H1 (cell line): Measurements from ENCODE around the gene MFN1. TPM values are rescaled to one million over a fixed set of nuclear protein-coding genes. Genes with fewer than 3 reads are reported as not detected.

Source experiments
- CTCF ChIA-PET: fragments of 300-600 bp; sonication (Branson Sonifier 250); formaldehyde crosslinking; loops from one replicate; lab custom pipeline; 2021; ENCODE audit not compliant: partially characterized antibody; lab: Charles Lee
- POLR2A ChIA-PET: fragments of 300-600 bp; sonication (Branson Sonifier 250); formaldehyde crosslinking; loops from one replicate; lab custom pipeline; 2021; ENCODE audit warnings: inconsistent platforms; ENCODE audit not compliant: partially characterized antibody; lab: Charles Lee
- DNase-seq, 2 experiments: peaks; one replicate each; pipeline versions ENCODE4 v3.0.0 to v3.0.0-alpha.2; 2010 to 2022; ENCODE audit warnings: low spot score in 2 of 2, low read depth in 1 of 2, mixed read lengths in 1 of 2
- FAIRE-seq: peaks from 2 replicates; lab custom pipeline; 2011; peaks lifted over from hg19 to GRCh38; lab: Jason Lieb, UNC
- H2AFZ ChIP-seq: 2 replicates; pipeline ENCODE4 v1.8.1; 2012; ENCODE audit warnings: low read length, inconsistent platforms
- H2AK5ac ChIP-seq: 2 replicates; pipeline ENCODE4 v1.6.1; 2013; ENCODE audit warnings: low read depth, low read length
- H2BK120ac ChIP-seq: replicated peaks from 2 replicates; pipeline ENCODE3; 2013; ENCODE audit warnings: low read depth, low read length, inconsistent platforms
- H2BK12ac ChIP-seq: 2 replicates; pipeline ENCODE4 v1.6.1; 2013; ENCODE audit warnings: low read depth, low read length
- H2BK15ac ChIP-seq: 2 replicates; pipeline ENCODE4 v1.6.1; 2013; ENCODE audit warnings: low read length
- H2BK20ac ChIP-seq: 2 replicates; pipeline ENCODE4 v1.6.1; 2013; ENCODE audit warnings: low read length
- H2BK5ac ChIP-seq: 2 replicates; pipeline ENCODE4 v1.6.1; 2013; ENCODE audit warnings: low read depth, low read length
- H3K14ac ChIP-seq: 2 replicates; pipeline ENCODE4 v1.6.1; 2013; ENCODE audit warnings: inconsistent platforms; ENCODE audit not compliant: insufficient read length
- H3K18ac ChIP-seq: 2 replicates; pipeline ENCODE4 v1.6.1; 2013; ENCODE audit warnings: low read length; ENCODE audit errors: extremely low read depth
- H3K23ac ChIP-seq: 2 replicates; pipeline ENCODE4 v1.6.1; 2013; ENCODE audit warnings: inconsistent platforms; ENCODE audit not compliant: insufficient read length
- H3K23me2 ChIP-seq: 2 replicates; pipeline ENCODE4 v1.6.1; 2013; ENCODE audit warnings: low read depth, low read length
- H3K27ac ChIP-seq: 2 replicates; pipeline ENCODE4 v1.6.1; 2011; ENCODE audit warnings: low read depth, low read length, inconsistent platforms
- H3K27me3 ChIP-seq, 4 experiments: replicated peaks in 1 of 4; 1 replicate in 1 of 4; 2 replicates in 3 of 4; pipeline versions ENCODE4 v1.6.1 to v1.8.1; 2011 to 2013; ENCODE audit warnings: low read length in 3 of 4, mild to moderate bottlenecking in 3 of 4, inconsistent platforms in 2 of 4, mixed read lengths in 2 of 4, moderate library complexity in 1 of 4; ENCODE audit not compliant: control insufficient read depth in 3 of 4, insufficient read depth in 3 of 4; ENCODE audit errors: extremely low read depth in 1 of 4
- H3K36me3 ChIP-seq, 4 experiments: 2 replicates each; pipeline versions ENCODE4 v1.6.1 to v1.8.1; 2011 to 2013; ENCODE audit warnings: mild to moderate bottlenecking in 4 of 4, low read length in 3 of 4, moderate library complexity in 2 of 4, control low read depth in 1 of 4, inconsistent platforms in 1 of 4; ENCODE audit not compliant: insufficient read depth in 4 of 4, control insufficient read depth in 2 of 4
- H3K4ac ChIP-seq: replicated peaks from 2 replicates; pipeline ENCODE3; 2013; ENCODE audit warnings: low read length, low read depth, mixed read lengths, inconsistent platforms; ENCODE audit not compliant: insufficient read length
- H3K4me1 ChIP-seq, 4 experiments: replicated peaks in 1 of 4; 1 replicate in 1 of 4; 2 replicates in 3 of 4; pipeline versions ENCODE4 v1.6.1 to v1.8.1; 2011 to 2013; ENCODE audit warnings: low read length in 3 of 4, inconsistent platforms in 2 of 4, mixed read lengths in 1 of 4; ENCODE audit not compliant: insufficient read depth in 4 of 4, control insufficient read depth in 3 of 4
- H3K4me2 ChIP-seq, 2 experiments: 2 replicates each; pipeline versions ENCODE4 v1.6.1 to v1.8.1; 2011 to 2013; ENCODE audit warnings: low read depth in 2 of 2, low read length in 2 of 2, control low read depth in 1 of 2, inconsistent platforms in 1 of 2, mild to moderate bottlenecking in 1 of 2; ENCODE audit not compliant: insufficient read depth in 1 of 2
- H3K4me3 ChIP-seq, 4 experiments: fragments of 200-600, 300-600 bp in 1 of 4; sonication (generic), shearing (Covaris generic), sonication (Bioruptor Twin) in 1 of 4; 2 replicates each; pipeline versions ENCODE4 v1.5.1 to v1.8.1; 2011 to 2016; ENCODE audit warnings: low read length in 4 of 4, low read depth in 3 of 4, control low read depth in 2 of 4, inconsistent platforms in 2 of 4, mild to moderate bottlenecking in 2 of 4, mixed read lengths in 1 of 4, moderate library complexity in 1 of 4; ENCODE audit not compliant: insufficient read depth in 2 of 4; ENCODE audit errors: extremely low read depth in 1 of 4
- H3K56ac ChIP-seq: replicated peaks from 2 replicates; pipeline ENCODE3; 2013; ENCODE audit warnings: low read depth, mild to moderate bottlenecking, mixed read lengths, low read length, inconsistent platforms; ENCODE audit not compliant: insufficient read length
- H3K79me1 ChIP-seq: 2 replicates; pipeline ENCODE4 v1.6.1; 2013; ENCODE audit warnings: low read depth, low read length, control low read depth
- H3K79me2 ChIP-seq, 2 experiments: 2 replicates each; pipeline versions ENCODE4 v1.6.1 to v1.8.1; 2012 to 2013; ENCODE audit warnings: low read length in 2 of 2, mild to moderate bottlenecking in 2 of 2, inconsistent platforms in 1 of 2; ENCODE audit not compliant: insufficient read depth in 2 of 2, control insufficient read depth in 1 of 2
- H3K9ac ChIP-seq, 4 experiments: replicated peaks in 1 of 4; 1 replicate in 1 of 4; 2 replicates in 3 of 4; pipeline versions ENCODE4 v1.6.1 to v1.8.1; 2011 to 2013; ENCODE audit warnings: low read depth in 3 of 4, low read length in 3 of 4, control low read depth in 2 of 4, mild to moderate bottlenecking in 2 of 4, moderate library complexity in 2 of 4, inconsistent platforms in 1 of 4; ENCODE audit errors: extremely low read depth in 1 of 4
- H3K9me3 ChIP-seq, 2 experiments: 2 replicates each; pipeline versions ENCODE4 v1.6.1 to v1.8.1; 2012 to 2013; ENCODE audit warnings: mild to moderate bottlenecking in 2 of 2, moderate library complexity in 2 of 2, control low read depth in 1 of 2, inconsistent platforms in 1 of 2, low read depth in 1 of 2, low read length in 1 of 2, mixed read lengths in 1 of 2; ENCODE audit not compliant: insufficient read depth in 2 of 2
- H4K20me1 ChIP-seq, 2 experiments: replicated peaks in 1 of 2; 2 replicates each; pipeline versions ENCODE3 to v1.8.1; 2011 to 2013; ENCODE audit warnings: inconsistent platforms in 2 of 2, low read length in 2 of 2, mild to moderate bottlenecking in 1 of 2; ENCODE audit not compliant: insufficient read depth in 2 of 2, control insufficient read depth in 1 of 2
- H4K5ac ChIP-seq: 2 replicates; pipeline ENCODE4 v1.6.1; 2013; ENCODE audit warnings: low read length, low read depth, mixed read lengths, inconsistent platforms; ENCODE audit not compliant: insufficient read length
- H4K8ac ChIP-seq: 2 replicates; pipeline ENCODE4 v1.8.0; 2013; ENCODE audit warnings: mild to moderate bottlenecking, moderate library complexity, low read length, inconsistent platforms; ENCODE audit not compliant: insufficient read depth; ENCODE audit errors: extremely low read depth
- H4K91ac ChIP-seq: replicated peaks from 2 replicates; pipeline ENCODE3; 2013; ENCODE audit warnings: low read length, mixed read lengths, inconsistent platforms; ENCODE audit not compliant: insufficient read length
- BRCA1 ChIP-seq: IDR thresholded peaks from 2 replicates; pipeline ENCODE4 v1.6.1; 2012; ENCODE audit warnings: low read depth, low read length, improper control_type of control experiment
- CTCF ChIP-seq, 3 experiments: IDR thresholded peaks; 1 replicate in 2 of 3; 2 replicates in 1 of 3; pipeline versions ENCODE4 v1.5.1 to v1.6.1; 2011; ENCODE audit warnings: low read length in 3 of 3, mild to moderate bottlenecking in 3 of 3, inconsistent platforms in 2 of 3, low read depth in 1 of 3, moderate library complexity in 1 of 3; ENCODE audit not compliant: insufficient read depth in 1 of 3; ENCODE audit errors: control extremely low read depth in 1 of 3
- EGR1 ChIP-seq: IDR thresholded peaks from 2 replicates; pipeline ENCODE4 v1.6.1; 2011; ENCODE audit warnings: low read depth, low read length, borderline replicate concordance
- HDAC2 ChIP-seq, 2 experiments: fragments of 300-600 bp in 1 of 2; sonication (generic) in 1 of 2; IDR thresholded peaks; 2 replicates each; pipeline ENCODE4 v1.6.1; 2011 to 2012; ENCODE audit warnings: low read depth in 2 of 2, low read length in 2 of 2, mild to moderate bottlenecking in 2 of 2, moderate library complexity in 2 of 2, borderline replicate concordance in 1 of 2, inconsistent platforms in 1 of 2
- NANOG ChIP-seq: IDR thresholded peaks from 2 replicates; pipeline ENCODE4 v1.6.1; 2011; ENCODE audit warnings: low read length, low read depth, mild to moderate bottlenecking, inconsistent platforms; ENCODE audit not compliant: insufficient read depth, poor library complexity, severe bottlenecking
- PHF8 ChIP-seq: fragments of 200-600 bp; sonication (generic); conservative IDR thresholded peaks from 2 replicates; pipeline ENCODE4 v1.7.1; 2012; ENCODE audit warnings: low read depth, mild to moderate bottlenecking, inconsistent platforms, low read length, moderate library complexity
- POLR2A ChIP-seq, 2 experiments: IDR thresholded peaks; 1 replicate in 1 of 2; 2 replicates in 1 of 2; pipeline ENCODE4 v1.6.1; 2011; ENCODE audit warnings: low read depth in 2 of 2, low read length in 2 of 2, mild to moderate bottlenecking in 2 of 2; ENCODE audit errors: control extremely low read depth in 1 of 2
- SIRT6 ChIP-seq: IDR thresholded peaks from one replicate; pipeline ENCODE4 v1.7.1; 2012; ENCODE audit warnings: low read length, inconsistent platforms
- TAF1 ChIP-seq: IDR thresholded peaks from 2 replicates; pipeline ENCODE4 v1.6.1; 2011; ENCODE audit warnings: mild to moderate bottlenecking, low read depth, low read length
- TBP ChIP-seq: IDR thresholded peaks from 2 replicates; pipeline ENCODE4 v1.6.1; 2011; ENCODE audit warnings: low read depth, low read length, improper control_type of control experiment
- WGBS, 2 experiments: shearing (Covaris generic) in 1 of 2; methylation state at CpG; one replicate each; pipeline versions ENCODE4 v1.1.6 to v1.1.7; 2013 to 2015; ENCODE audit warnings: low lambda C conversion rate in 2 of 2, mixed read lengths in 2 of 2, inconsistent platforms in 1 of 2, low coverage in 1 of 2, missing lambda C conversion rate in 1 of 2; ENCODE audit not compliant: insufficient replicate concordance in 2 of 2, insufficient coverage in 1 of 2, insufficient read length in 1 of 2; ENCODE audit errors: extremely low coverage in 1 of 2, missing lambda C conversion rate in 1 of 2; 5-methylcytosine and 5-hydroxymethylcytosine counted together
- polyA plus RNA-seq, 7 experiments: library from polyadenylated mRNA; depleted of rRNA in 3 of 7; stranded (reverse) in 5 of 7; unstranded in 2 of 7; fragments of >200 nt in 5 of 7; fragments of 200-250 nt in 2 of 7; gene quantifications; 1 replicate in 5 of 7; 2 replicates in 1 of 7; 4 replicates in 1 of 7; pipeline versions ENCODE4 v1.2.1 to v1.2.3, GENCODE V29; 2011 to 2013; ENCODE audit warnings: missing spikeins in 2 of 7, mixed read lengths in 2 of 7
- total RNA-seq: library from RNA; stranded (reverse); fragmentation: NEBNext Ultra II Directional; extraction: Animal tissue kit (Norgen Biotek cat#: 25700); gene quantifications from 2 replicates; pipeline ENCODE4 v1.2.1, GENCODE V29; 2021

The MFN1 gene
- total and polyA plus RNA-seq, 2 of the 8 experiments (the other 6 are each of a cell fraction or from before 2014, with no cell fraction given) = 9.1 to 35.6 TPM

- Histone ChIP-seq H2BK5ac (no peak overlapping the region), H3K36me3 (no peaks in the 10 kb centered on the region), H4K5ac (no peak overlapping the region), H3K18ac (no peak overlapping the region), H2AFZ (no peak overlapping the region), H3K27ac (no peak overlapping the region), H3K4me3 (no peak overlapping the region), H2BK20ac (no peak overlapping the region), H3K56ac (no peak overlapping the region), H3K4me2 (no peak overlapping the region), H2AK5ac (no peak overlapping the region), H3K27me3 (no peaks in the 10 kb centered on the region), H2BK15ac (no peak overlapping the region), H3K79me2 (no peaks in the 10 kb centered on the region), H3K4me1 (no peaks in the 10 kb centered on the region), H3K14ac (no peak overlapping the region), H3K9me3 (no peaks in the 10 kb centered on the region), H3K9ac (no peak overlapping the region), H3K79me1 (no peaks in the 10 kb centered on the region), H4K8ac (no peak overlapping the region), H4K20me1 (no peaks in the 10 kb centered on the region), H3K23ac (no peak overlapping the region), H3K23me2 (no peaks in the 10 kb centered on the region), H2BK12ac (no peak overlapping the region), H3K4ac (no peak overlapping the region), H4K91ac (no peak overlapping the region), H2BK120ac (no peak overlapping the region)
- CTCF ChIA-PET = interaction anchor here (1.2 to 2.1 kb wide), 3 partner anchors 17 to 282 kb away, joined by 3 to 7 read pairs (median 4); no protein-coding TSS in a partner anchor
- no peak for FAIRE-seq
- WGBS, 2 experiments = 86% methylated on average over 5 of the region's 5 CpGs; no CpG with 5 or more reads in 1 of the 2 experiments
- DNase-seq = no peak
- POLR2A ChIA-PET = no interaction called here
- TF ChIP-seq EGR1 (no peak), BRCA1 (no peak), SIRT6 (no peak), PHF8 (no peak), CTCF (IDR thresholded peaks at IDR 0.05; ENCODE audit: control extremely low read depth in 1 of 3, insufficient read depth in 1 of 3, low read depth in 1 of 3, low read length in 3 of 3) (no peak), HDAC2 (IDR thresholded peaks at IDR 0.05; ENCODE audit: borderline replicate concordance in 1 of 2, low read depth in 2 of 2, low read length in 2 of 2) (no peak), TBP (no peak), NANOG (no peak), POLR2A (IDR thresholded peaks at IDR 0.05; ENCODE audit: control extremely low read depth in 1 of 2, low read depth in 2 of 2, low read length in 2 of 2) (no peak), TAF1 (no peak)
Observed at GRCh38 chr3:179297971-179298725, 49.4 kb upstream of the MFN1 start.
